HG02678 (cell line): ENCODE measurements around the gene ZEB2.

Experiments used
- ATAC-seq: cut with Tn5 transposase; IDR thresholded peaks from one replicate; pipeline ENCODE4 v1.9.1; 2021; ENCODE audit warnings: mild to moderate bottlenecking, moderate library complexity; ENCODE audit not compliant: unreplicated experiment

Gene ZEB2

GRCh38 chr2:144496092-144496976 is 23.6 kb downstream of the ZEB2 start:
- no peak for ATAC-seq

- ATAC-seq = no peak
Measured at GRCh38 chr2:144495227-144496091, 24.5 kb downstream of the ZEB2 start.

- no peak for ATAC-seq
Measured at GRCh38 chr2:144493027-144493809, 26.7 kb downstream of the ZEB2 start.

GRCh38 chr2:144490857-144491256 is 29.1 kb downstream of the ZEB2 start:
- ATAC-seq = no peak

GRCh38 chr2:144490017-144490416 is 29.9 kb downstream of the ZEB2 start:
- no peak for ATAC-seq

- no peak for ATAC-seq
Measured at GRCh38 chr2:144489315-144489916, 30.5 kb downstream of the ZEB2 start.

GRCh38 chr2:144484201-144484948 is 35.5 kb downstream of the ZEB2 start:
- ATAC-seq = no peak

- no peak for ATAC-seq
Measured at GRCh38 chr2:144481666-144482065, 38.3 kb downstream of the ZEB2 start.

GRCh38 chr2:144481109-144481508 is 38.8 kb downstream of the ZEB2 start:
- no peak for ATAC-seq

GRCh38 chr2:144480285-144480684 is 39.6 kb downstream of the ZEB2 start:
- ATAC-seq = no peak

GRCh38 chr2:144479659-144480058 is 40.3 kb downstream of the ZEB2 start:
- ATAC-seq = no peak

- ATAC-seq = no peak
Measured at GRCh38 chr2:144479138-144479537, 40.8 kb downstream of the ZEB2 start.

- no peak for ATAC-seq
Measured at GRCh38 chr2:144477957-144478311, 42.0 kb downstream of the ZEB2 start.

GRCh38 chr2:144477281-144477956 is 42.5 kb downstream of the ZEB2 start:
- no peak for ATAC-seq

- no peak for ATAC-seq
Measured at GRCh38 chr2:144476682-144477081, 43.2 kb downstream of the ZEB2 start.

- no peak for ATAC-seq
Measured at GRCh38 chr2:144475569-144476275, 44.2 kb downstream of the ZEB2 start.

- ATAC-seq = no peak
Measured at GRCh38 chr2:144475044-144475443, 44.9 kb downstream of the ZEB2 start.

- ATAC-seq = no peak
Measured at GRCh38 chr2:144474017-144474416, 45.9 kb downstream of the ZEB2 start.

- ATAC-seq = no peak
Measured at GRCh38 chr2:144472911-144473310, 47.0 kb downstream of the ZEB2 start.
